ENCODE data around the gene ATP2B3.

ATP2B3 gene

DNA sequence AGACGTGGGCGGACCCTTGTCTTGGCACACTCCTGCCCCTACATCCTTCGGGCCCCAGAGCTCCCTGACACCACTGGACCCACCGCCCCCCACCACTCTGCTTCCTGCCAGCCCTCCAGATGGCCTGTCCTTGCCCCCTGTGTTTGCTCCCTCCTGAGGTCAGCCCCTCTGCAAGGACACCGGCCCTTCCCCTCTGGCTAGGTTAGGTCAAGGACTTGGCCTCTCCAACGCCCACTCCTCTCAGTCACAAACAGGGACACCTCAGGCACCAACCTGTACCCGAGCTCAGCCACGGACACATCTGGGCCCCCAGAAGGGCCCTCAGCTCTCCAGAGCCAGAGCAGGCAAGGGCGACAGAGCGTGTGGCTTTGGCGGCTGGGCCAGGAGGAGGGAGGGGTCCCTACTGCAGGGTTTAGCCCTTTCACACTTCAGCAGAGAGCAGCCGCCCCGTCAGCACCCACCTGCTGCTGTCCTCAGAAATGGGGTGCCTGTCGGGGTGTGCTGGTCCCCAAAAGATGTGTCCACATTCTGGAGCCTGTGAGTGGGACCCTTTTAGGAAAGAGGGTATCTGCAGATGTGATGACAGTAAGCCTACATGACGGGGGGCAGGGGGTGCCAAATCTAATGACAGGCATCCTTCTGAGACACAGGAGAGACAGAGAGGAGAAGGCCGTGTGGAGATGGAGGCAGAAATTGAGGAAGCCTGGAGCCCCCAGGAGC is 106.0 kb downstream of the ATP2B3 start:
- DNase-seq, result no peak

DNA sequence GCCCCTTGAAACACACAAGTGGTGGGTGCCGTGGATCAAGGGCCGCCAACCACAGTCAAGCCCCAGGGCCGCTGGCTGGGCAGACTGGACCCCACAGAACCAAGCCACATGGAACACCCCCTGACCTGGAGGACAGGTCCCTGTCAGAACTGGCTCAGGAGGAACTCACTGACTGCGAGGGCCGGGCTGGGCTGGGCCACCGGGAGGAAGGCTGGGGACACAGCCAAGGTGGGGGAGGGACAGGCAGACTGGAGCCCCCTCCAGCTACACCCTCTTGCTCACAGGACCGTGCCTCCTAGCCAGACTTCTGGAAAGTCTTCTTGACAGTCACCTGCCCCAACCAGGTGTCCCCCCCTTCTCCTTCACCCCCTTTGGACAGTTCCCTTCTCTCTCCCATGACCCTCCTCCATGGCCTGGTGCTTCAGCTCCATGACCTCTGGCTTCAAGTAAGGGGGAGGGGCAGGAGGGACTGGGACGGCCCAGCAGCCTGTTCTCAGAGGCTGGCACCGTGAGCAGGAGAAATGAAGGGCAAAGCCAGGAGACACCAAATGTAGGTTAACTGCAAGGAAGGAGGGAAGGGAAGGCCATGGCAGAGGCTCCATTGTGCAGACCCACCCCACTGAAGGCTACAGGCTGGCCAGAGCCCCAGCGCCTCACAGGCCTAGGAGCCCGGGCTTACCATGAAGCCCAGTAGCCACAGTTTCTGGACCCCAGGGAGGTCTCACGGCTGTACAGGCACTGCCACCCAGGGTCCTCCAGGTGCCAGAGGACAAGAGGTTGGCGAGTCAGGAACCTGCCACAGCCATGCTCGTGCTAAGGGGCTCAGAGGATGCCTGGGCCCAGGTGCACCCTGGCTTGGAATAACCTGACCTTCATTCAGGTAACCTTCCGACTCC is 107.0 kb downstream of the ATP2B3 start:
- no peak for DNase-seq

DNA sequence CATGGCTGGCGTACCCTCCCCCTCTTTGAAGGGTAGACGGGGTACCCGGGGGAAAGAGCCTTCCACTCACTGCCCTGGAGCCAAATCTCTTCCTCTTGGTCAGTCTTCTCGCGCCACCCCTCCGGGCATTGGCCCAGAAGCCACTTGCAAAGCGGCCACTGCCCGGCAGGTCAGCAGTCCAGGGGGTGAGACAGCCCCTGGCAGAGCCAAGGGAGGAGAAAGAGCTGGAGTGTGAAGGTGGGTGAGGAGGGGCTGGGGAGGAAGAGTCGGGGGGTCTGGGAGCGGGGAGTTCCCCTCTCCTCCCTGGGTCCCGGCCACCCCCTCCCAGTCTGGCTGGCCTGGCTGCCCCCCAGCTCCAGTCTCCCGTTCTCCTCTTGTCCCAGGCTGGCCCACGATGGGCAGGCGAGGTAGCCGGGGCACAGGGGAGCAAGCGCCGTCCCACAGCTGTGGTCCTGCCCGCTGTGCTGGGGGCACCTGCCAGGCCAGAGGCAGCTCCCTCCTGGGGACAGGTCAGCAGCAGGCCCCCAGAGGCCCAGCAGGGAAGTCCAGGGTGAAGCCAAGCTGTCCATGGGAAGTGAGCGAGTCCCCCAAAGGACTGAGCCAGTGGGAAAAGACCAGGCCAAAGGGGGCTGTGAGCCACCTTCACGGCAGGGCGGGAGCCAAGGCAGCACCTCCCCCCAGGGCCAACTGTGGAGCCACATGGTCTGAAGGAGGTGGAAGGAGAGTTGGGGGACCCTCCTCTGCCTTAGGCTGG is 108.0 kb downstream of the ATP2B3 start:
- DNase-seq, result no peak

DNA sequence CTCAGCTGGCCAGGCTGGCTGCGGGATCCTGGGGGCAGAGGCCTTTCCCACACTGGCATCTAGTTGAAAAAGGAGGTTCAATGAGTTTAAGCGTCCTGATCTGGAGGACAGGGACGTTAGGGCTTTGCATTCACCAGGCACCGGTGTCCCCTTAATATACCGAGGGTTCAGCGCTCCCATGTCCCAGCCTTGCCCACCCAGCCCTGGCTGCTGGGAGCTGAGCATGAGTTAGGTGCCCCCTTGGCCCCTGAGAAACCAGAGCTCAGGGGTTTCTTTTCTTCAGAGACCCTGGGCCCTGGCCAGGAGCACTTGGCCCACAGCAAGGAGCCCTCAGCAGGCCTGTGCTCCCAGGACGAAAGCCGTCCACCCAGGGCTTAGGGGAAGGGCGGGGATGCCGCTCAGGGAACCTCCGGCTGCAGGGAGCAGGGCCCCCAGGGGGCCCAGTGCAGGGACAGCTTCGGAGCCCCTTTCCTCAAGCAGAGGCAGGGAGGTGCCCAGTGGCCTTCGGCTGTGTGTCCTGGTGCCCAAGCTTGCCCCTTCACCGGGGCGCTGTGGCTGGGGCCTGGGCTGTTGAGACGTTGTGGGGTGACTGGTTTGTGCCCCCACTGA is 108.7 kb downstream of the ATP2B3 start:
- no peak for DNase-seq

DNA sequence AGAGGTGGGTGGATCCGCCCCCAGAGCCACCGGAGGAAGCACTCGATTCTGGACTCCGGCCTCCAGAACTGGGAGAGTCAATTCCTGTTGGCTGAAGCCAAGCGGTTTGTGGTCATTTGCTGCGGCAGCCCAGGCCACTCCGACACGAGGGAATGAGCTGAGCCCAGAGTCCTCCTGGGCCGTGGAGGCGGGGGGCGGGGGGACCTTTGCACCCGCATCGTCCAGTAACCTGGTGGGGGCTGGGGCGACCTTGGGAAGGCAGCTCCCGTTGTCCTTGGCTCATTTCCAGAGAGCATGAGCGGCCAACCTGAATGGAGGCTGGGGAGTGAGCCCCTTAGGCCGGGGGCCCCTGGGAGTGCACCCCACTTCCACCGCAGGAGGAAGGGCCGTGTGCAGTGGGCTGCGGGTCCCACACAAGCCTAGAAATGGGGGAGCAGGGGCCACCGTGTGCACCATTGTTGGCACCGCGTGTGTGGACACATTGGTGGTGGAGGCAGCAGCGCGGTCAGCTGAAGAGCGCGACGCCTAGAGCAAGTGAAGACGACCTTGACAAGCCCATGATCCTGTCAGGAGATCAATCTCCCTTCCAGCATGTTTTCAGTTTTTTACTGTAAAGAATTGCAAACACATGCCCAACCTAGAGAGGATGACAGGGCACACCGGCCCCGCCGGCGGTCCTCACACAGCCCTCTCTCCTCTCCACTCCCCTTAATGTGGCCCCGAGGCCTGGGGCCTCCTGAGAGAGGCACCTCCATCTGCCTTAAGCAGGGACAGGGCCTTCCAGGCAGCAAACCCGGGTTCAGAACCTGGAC is 109.6 kb downstream of the ATP2B3 start:
- DNase-seq, result no peak

DNA sequence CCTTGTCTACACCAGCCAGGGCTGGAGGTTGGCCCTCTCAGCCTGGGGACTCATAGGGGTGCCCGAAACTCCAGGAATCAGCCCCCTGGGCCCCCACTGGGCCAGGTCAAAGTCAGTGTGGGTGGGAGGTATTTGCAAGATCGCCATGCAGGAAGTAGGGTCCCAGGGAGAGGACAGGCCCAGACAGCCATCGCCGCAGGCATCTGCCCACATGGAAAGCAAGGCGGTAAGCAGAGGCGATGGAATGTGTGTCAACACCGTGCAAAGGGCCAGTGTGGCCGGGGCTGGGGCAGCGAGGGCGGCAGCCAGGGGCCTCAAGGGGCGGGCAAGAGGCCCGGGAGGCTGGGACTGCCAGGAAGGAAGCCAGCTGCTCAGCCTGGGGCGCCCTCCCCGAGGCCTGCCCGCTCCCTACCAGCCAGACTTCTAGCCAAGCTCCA is 110.3 kb downstream of the ATP2B3 start:
- no peak for DNase-seq

DNA sequence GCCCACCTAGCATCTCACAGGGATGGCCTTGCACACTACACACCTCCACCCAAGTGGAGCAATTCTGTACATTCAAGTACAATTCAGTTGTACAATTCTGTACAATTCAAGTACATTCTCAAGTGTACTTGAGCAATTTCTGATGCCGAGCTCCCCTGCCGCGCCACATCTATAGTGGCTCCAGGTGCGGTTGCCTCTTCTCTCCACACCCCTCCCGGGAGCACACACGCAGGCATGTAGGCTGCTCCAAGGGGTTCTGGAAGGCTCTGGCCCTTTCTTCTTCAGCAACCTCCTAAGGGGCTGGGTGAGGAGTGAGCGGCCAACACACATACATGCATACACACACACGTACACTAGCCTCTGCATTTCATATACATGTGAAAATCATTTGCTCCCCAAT is 110.7 kb downstream of the ATP2B3 start:
- peak; percentile 28 for DNase-seq

DNA sequence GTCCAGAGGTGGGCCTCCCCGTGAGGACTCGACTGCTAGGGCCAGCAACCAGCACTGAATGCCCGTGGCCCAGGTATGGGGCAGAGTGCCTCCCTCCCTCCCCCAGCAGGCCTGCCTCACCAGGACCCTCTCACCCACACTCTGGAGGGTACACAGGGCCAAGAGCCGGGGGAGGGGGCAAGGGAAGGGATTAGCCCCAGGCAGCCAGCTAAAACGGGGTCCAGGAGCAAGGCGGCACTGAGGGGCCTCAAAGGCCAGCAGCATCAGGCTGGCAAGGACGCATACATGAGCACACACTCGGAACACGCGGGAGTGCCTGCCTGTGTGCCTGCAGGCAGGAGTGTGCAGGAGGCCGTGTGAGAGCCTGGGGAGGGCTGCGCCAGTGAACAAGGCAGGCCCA is 111.2 kb downstream of the ATP2B3 start:
- DNase-seq, result no peak

DNA sequence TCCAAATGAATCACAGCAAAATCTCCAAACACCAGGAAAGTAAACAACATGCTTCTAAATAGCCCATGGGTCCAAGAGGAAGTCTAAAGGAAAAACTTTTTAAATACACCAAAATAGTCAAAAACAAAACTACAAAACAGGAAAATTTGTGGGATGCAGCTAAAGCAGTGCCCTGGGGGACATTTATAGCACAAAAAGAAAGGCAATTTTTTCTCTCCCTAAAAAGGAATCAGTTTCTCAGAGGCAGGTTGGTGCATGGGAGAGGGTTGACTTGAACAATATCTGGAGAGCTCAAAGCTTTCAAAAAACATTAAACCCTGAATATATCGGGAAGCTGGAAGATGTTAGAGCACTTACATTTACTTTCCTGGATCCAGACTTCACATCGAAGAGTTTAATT is 113.9 kb downstream of the ATP2B3 start:
- DNase-seq, result no peak

DNA sequence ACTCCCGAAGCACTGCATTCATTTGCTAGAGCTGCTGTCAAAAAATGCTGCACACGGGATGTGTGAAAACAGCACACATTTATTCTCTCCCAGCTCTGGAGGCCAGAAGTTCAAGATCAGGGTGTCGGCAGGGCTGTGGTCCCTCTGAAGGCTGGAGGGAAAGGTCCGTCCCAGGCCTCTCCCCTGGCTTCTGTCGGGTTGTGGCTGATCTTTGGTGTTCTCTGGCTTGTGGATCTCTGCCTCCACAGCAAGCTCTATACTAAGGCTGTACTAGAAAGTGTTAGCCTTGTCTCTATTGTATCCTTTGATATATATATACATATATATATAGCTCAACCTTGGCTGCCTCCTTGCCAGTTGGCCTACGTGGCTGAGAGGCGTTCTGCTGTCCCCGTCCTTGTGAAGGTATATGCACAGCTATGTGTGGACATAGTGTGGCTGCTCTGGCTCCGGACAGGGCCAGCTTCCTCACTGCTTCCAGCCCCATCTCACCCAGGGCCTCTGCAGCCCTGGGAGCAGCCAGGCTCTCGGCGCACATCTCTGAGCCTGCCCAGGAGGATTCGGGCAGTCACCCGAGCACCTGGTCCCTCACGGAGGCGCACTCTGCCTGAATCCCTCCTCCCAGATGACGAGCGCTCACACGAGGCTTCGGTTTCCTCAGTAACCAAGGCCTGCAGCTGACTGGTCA is 114.6 kb downstream of the ATP2B3 start:
- no peak for DNase-seq

Data from NCI-H1105 treated with DMSO at 0.1 percent for 48 hours (cell line).